GM18517 (cell line): ENCODE measurements around the gene IP6K2.
"Not testable (repeated sequence)": the region's sequence is repeated elsewhere in the genome, so short reads cannot be mapped to it uniquely, and the experiment has no call there.

Experiments used
- ATAC-seq: cut with Tn5 transposase; IDR thresholded peaks from one replicate; pipeline ENCODE4 v1.9.1; 2021; ENCODE audit warnings: mild to moderate bottlenecking, moderate library complexity; ENCODE audit not compliant: unreplicated experiment

IP6K2 gene

GRCh38 chr3:48733752-48734518 is 16.9 kb upstream of the IP6K2 start:
- not testable (repeated sequence) for ATAC-seq

- no peak for ATAC-seq
These were observed 10.5 kb upstream of the IP6K2 start for GRCh38 chr3:48727511-48727910.

- ATAC-seq = not testable (repeated sequence)
These were observed 8.3 kb upstream of the IP6K2 start for GRCh38 chr3:48725185-48725855.

GRCh38 chr3:48723725-48724124 is 6.7 kb upstream of the IP6K2 start:
- ATAC-seq = no peak

- ATAC-seq = not testable (repeated sequence)
These were observed 6.3 kb upstream of the IP6K2 start for GRCh38 chr3:48723293-48723692.

- no peak for ATAC-seq
These were observed 476 bp downstream of the IP6K2 start for GRCh38 chr3:48716508-48716981.

- no peak for ATAC-seq
These were observed 1.7 kb downstream of the IP6K2 start for GRCh38 chr3:48715174-48715800.

GRCh38 chr3:48711727-48712126 is 5.3 kb downstream of the IP6K2 start:
- no peak for ATAC-seq

GRCh38 chr3:48709051-48709461 is 8.0 kb downstream of the IP6K2 start:
- ATAC-seq = no peak

GRCh38 chr3:48708481-48708889 is 8.5 kb downstream of the IP6K2 start:
- ATAC-seq = no peak

GRCh38 chr3:48707157-48707556 is 9.9 kb downstream of the IP6K2 start:
- ATAC-seq = no peak

- no peak for ATAC-seq
These were observed 14.6 kb downstream of the IP6K2 start for GRCh38 chr3:48702320-48702920.

- no peak for ATAC-seq
These were observed 16.2 kb downstream of the IP6K2 start for GRCh38 chr3:48700731-48701405.

GRCh38 chr3:48698891-48699290 is 18.1 kb downstream of the IP6K2 start:
- ATAC-seq = no peak

GRCh38 chr3:48697952-48698351 is 19.1 kb downstream of the IP6K2 start:
- no peak for ATAC-seq

- no peak for ATAC-seq
These were observed 20.4 kb downstream of the IP6K2 start for GRCh38 chr3:48696601-48697000.

- ATAC-seq = no peak
These were observed 20.9 kb downstream of the IP6K2 start for GRCh38 chr3:48696156-48696555.

- no peak for ATAC-seq
These were observed 21.6 kb downstream of the IP6K2 start for GRCh38 chr3:48695393-48695753.

GRCh38 chr3:48694610-48695392 is 22.2 kb downstream of the IP6K2 start:
- ATAC-seq = no peak

GRCh38 chr3:48693826-48694225 is 23.2 kb downstream of the IP6K2 start:
- no peak for ATAC-seq
